ENCODE results near the gene IL5. TPM values are rescaled to one million over a fixed set of nuclear protein-coding genes. Genes with fewer than 3 reads are reported as not detected.

IL5 gene
- total and polyA plus RNA-seq, 2 of the 13 experiments (the other 11 are each of a cell fraction or from before 2014, with no cell fraction given): not detected

DNA sequence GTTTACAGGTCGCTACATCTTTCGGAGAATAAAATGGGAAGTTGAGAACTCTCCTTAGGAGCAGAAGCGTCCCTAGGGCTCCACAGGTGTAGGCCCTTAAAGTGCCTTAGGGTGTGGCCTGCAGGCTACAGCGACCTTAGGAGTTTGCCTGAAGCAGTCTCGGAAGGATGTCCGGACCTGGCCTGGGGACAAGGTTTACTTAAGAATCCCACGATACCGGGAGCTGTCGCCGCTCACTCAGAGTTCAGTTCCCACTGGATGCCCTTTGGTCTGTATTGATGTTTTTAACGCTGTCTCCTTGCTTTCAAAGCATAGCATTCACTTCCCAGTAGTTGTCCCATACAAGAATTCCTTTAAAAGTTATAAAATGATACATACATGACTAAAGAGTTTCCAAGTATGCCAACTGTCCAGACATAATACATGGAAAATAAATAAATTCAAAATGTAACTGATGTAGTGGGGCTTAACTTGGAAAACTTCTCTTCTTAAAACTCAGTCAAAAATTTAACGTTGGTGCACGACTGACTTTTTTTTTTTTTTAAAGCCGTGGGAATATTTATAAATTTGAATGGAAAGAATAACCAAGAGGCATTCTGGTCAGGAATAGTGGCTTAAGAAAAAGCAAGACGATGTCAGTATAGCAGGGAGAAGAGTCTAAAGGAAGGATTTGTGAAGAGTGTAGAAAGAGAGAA is 14.3 kb upstream of the IL5 start (continued):
- TF ChIP-seq, protein P1, sequence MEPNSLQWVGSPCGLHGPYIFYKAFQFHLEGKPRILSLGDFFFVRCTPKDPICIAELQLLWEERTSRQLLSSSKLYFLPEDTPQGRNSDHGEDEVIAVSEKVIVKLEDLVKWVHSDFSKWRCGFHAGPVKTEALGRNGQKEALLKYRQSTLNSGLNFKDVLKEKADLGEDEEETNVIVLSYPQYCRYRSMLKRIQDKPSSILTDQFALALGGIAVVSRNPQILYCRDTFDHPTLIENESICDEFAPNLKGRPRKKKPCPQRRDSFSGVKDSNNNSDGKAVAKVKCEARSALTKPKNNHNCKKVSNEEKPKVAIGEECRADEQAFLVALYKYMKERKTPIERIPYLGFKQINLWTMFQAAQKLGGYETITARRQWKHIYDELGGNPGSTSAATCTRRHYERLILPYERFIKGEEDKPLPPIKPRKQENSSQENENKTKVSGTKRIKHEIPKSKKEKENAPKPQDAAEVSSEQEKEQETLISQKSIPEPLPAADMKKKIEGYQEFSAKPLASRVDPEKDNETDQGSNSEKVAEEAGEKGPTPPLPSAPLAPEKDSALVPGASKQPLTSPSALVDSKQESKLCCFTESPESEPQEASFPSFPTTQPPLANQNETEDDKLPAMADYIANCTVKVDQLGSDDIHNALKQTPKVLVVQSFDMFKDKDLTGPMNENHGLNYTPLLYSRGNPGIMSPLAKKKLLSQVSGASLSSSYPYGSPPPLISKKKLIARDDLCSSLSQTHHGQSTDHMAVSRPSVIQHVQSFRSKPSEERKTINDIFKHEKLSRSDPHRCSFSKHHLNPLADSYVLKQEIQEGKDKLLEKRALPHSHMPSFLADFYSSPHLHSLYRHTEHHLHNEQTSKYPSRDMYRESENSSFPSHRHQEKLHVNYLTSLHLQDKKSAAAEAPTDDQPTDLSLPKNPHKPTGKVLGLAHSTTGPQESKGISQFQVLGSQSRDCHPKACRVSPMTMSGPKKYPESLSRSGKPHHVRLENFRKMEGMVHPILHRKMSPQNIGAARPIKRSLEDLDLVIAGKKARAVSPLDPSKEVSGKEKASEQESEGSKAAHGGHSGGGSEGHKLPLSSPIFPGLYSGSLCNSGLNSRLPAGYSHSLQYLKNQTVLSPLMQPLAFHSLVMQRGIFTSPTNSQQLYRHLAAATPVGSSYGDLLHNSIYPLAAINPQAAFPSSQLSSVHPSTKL (CRISPR knock-in tag; IDR thresholded peaks at IDR 0.05): peak; percentile 77
- no peak for TF ChIP-seq ZNF678 (CRISPR knock-in tag; IDR thresholded peaks at IDR 0.05)
- TF ChIP-seq ZNF432 (CRISPR knock-in tag; IDR thresholded peaks at IDR 0.05; ENCODE audit: borderline replicate concordance): no peak
- TF ChIP-seq KDM1A (CRISPR knock-in tag; IDR thresholded peaks at IDR 0.05): no peak
- no peak for TF ChIP-seq AGO1 (IDR thresholded peaks at IDR 0.05; ENCODE audit: low read depth, low read length, poor library complexity, severe bottlenecking)
- no peak for TF ChIP-seq NR2F6 (IDR thresholded peaks at IDR 0.05)
- TF ChIP-seq NR2F6 (CRISPR knock-in tag; IDR thresholded peaks at IDR 0.05): peak; percentile 39
- TF ChIP-seq ZNF841 (CRISPR knock-in tag; IDR thresholded peaks at IDR 0.05; ENCODE audit: borderline replicate concordance): no peak
- TF ChIP-seq NONO (IDR thresholded peaks at IDR 0.05): no peak
- no peak for TF ChIP-seq NONO (CRISPR knock-in tag; conservative IDR thresholded peaks at IDR 0.05)
- TF ChIP-seq SIN3A (IDR thresholded peaks at IDR 0.05; ENCODE audit: borderline replicate concordance, low read depth, low read length): 0 out of 2 replicates have a peak, but pooled peaks have one; percentile 36
- TF ChIP-seq, protein P2, sequence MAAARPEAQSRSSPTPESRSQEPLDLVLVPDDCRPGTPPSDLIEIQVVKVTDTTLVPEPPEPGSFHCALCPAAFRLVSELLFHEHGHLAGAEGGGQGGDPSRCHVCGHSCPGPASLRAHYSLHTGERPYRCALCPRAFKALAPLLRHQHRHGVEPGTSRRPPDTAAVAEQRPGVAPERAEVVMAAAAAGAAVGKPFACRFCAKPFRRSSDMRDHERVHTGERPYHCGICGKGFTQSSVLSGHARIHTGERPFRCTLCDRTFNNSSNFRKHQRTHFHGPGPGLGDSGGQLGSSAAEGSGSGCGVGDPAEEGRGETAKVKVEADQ (CRISPR knock-in tag; IDR thresholded peaks at IDR 0.05; ENCODE audit: borderline replicate concordance): no peak
- no peak for TF ChIP-seq ZNF83 (CRISPR knock-in tag; IDR thresholded peaks at IDR 0.05; ENCODE audit: borderline replicate concordance)
- TF ChIP-seq, protein P3, sequence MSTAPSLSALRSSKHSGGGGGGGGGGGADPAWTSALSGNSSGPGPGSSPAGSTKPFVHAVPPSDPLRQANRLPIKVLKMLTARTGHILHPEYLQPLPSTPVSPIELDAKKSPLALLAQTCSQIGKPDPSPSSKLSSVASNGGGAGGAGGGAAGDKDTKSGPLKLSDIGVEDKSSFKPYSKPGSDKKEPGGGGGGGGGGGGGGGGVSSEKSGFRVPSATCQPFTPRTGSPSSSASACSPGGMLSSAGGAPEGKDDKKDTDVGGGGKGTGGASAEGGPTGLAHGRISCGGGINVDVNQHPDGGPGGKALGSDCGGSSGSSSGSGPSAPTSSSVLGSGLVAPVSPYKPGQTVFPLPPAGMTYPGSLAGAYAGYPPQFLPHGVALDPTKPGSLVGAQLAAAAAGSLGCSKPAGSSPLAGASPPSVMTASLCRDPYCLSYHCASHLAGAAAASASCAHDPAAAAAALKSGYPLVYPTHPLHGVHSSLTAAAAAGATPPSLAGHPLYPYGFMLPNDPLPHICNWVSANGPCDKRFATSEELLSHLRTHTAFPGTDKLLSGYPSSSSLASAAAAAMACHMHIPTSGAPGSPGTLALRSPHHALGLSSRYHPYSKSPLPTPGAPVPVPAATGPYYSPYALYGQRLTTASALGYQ (CRISPR knock-in tag; IDR thresholded peaks at IDR 0.05): 0 out of 2 replicates have a peak, but pooled peaks have one; percentile 3
- no peak for TF ChIP-seq ZNF558 (CRISPR knock-in tag; IDR thresholded peaks at IDR 0.05; ENCODE audit: borderline replicate concordance)

Measured in HepG2 (cell line).